HFFc6 (cell line): ENCODE measurements around the gene AHDC1. TPM values are rescaled to one million over a fixed set of nuclear protein-coding genes. Genes with fewer than 3 reads are reported as not detected.
A peak's percentile ranks its signal among the peaks of the same experiment; 100 is the strongest.

Experiments
- DNase-seq: peaks from one replicate; pipeline ENCODE4 v3.0.0-alpha.2; 2018
- H3K27ac Mint-ChIP-seq: 2 replicates; pipeline ENCODE4 v1.8.0; 2020; ENCODE audit warnings: mild to moderate bottlenecking, mixed read lengths
- H3K27me3 Mint-ChIP-seq: 2 replicates; pipeline ENCODE4 v1.8.0; 2021; ENCODE audit warnings: mild to moderate bottlenecking, moderate library complexity, mixed read lengths; ENCODE audit not compliant: insufficient read depth
- H3K36me3 Mint-ChIP-seq: 2 replicates; pipeline ENCODE4 v1.8.0; 2021; ENCODE audit warnings: low read depth, mixed read lengths
- H3K4me1 Mint-ChIP-seq: 2 replicates; pipeline ENCODE4 v1.8.0; 2020; ENCODE audit warnings: low read depth, mixed read lengths
- H3K4me3 Mint-ChIP-seq: 2 replicates; pipeline ENCODE4 v1.8.0; 2020; ENCODE audit warnings: mild to moderate bottlenecking, moderate library complexity, mixed read lengths
- H3K9me3 Mint-ChIP-seq: 2 replicates; pipeline ENCODE4 v1.8.0; 2020; ENCODE audit warnings: mild to moderate bottlenecking, mixed read lengths
- total RNA-seq, 6 experiments: library from RNA; stranded (reverse); fragmentation: NEBNext Ultra II Directional; extraction: Animal tissue kit (Norgen Biotek cat#: 25700); gene quantifications; 2 replicates in 1 of 6; 3 replicates in 5 of 6; pipeline ENCODE4 v1.2.3, GENCODE V29; 2021
- TF ChIP-seq, protein P1 (sequence below): fragments of 200-600 bp; sonication (generic); IDR thresholded peaks from 2 replicates; pipeline ENCODE4 v1.5.0; 2021; ENCODE audit warnings: antibody characterized with exemption, mild to moderate bottlenecking

The AHDC1 gene
- total RNA-seq, 6 experiments from 2014 or later, result 30.7 to 53.2 (median 34.7) TPM

GRCh38 chr1:27548136-27548853 lies 55.6 kb downstream of the AHDC1 start:
- H3K4me1 Mint-ChIP-seq, result peaks cover 40% of the 10 kb centered on the region

DNA sequence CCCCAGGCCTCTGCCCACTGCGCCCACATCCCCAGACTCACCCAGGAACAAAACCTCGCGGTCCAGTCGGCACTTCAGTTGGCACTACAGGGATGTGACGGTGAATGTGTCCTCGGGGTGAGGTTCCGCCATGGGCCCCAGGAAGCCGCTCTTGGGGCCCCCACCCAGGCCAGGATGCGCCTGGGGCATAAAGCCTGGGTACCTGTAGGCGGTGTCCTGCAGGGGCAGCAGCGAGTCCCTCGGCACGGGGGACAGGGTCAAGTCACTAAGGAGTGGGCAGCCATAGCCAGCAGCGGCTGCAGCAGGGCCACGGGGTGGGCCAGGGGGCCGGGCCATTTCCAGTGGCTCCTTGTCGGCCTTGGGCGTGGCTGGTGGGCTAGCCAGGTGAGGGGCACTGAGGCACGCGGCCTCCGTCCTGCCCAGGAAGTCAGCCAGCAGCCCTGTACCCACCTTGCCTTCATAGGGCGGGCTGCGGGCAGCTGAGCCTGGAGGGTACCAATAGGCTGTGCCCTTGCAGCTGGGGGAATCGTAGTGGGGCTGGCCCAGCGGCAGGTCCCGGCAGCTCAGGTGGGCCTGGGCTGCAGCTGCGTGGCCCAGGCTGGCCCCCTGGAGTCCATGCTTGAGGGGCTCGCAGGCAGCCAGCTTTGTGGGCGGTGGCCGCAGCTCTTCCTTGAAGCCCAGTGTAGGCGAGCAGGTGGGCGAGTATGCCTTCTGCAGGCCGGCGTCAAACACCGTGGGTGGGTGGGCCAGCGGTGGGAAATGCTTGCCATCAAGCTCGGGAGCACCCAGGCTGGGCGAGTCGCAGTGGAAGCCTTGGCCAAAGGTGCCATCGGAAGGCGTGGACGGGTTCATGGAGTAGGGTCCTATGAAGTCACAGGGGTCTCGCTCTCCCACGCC lies 56.5 kb downstream of the AHDC1 start:
- Mint-ChIP-seq H3K9me3 (no peaks in the 10 kb centered on the region), H3K27me3 (peaks cover 10% of the 10 kb centered on the region), H3K36me3 (peaks cover 22% of the 10 kb centered on the region), H3K4me1 (peaks cover 48% of the 10 kb centered on the region), H3K27ac (no peak overlapping the region), H3K4me3 (no peak overlapping the region)
- TF ChIP-seq, protein P1, sequence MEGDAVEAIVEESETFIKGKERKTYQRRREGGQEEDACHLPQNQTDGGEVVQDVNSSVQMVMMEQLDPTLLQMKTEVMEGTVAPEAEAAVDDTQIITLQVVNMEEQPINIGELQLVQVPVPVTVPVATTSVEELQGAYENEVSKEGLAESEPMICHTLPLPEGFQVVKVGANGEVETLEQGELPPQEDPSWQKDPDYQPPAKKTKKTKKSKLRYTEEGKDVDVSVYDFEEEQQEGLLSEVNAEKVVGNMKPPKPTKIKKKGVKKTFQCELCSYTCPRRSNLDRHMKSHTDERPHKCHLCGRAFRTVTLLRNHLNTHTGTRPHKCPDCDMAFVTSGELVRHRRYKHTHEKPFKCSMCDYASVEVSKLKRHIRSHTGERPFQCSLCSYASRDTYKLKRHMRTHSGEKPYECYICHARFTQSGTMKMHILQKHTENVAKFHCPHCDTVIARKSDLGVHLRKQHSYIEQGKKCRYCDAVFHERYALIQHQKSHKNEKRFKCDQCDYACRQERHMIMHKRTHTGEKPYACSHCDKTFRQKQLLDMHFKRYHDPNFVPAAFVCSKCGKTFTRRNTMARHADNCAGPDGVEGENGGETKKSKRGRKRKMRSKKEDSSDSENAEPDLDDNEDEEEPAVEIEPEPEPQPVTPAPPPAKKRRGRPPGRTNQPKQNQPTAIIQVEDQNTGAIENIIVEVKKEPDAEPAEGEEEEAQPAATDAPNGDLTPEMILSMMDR, result peak; percentile 54; the same call in 1 of the 2 replicates
- DNase-seq, result no peak

More at GRCh38 chr1:27548136-27548853, 55.6 kb downstream of the AHDC1 start:
- Mint-ChIP-seq H3K27ac (peak overlapping the region; percentile 52; the same call in 1 of the 2 replicates), H3K4me3 (no peak overlapping the region), H3K9me3 (no peaks in the 10 kb centered on the region), H3K36me3 (peaks cover 18% of the 10 kb centered on the region), H3K27me3 (peaks cover 10% of the 10 kb centered on the region)
- TF ChIP-seq, protein P1, result no peak
- DNase-seq, result no peak

GRCh38 chr1:27545876-27546275 lies 58.1 kb downstream of the AHDC1 start:
- DNase-seq, result no peak
- Mint-ChIP-seq H3K27ac (peak overlapping the region; percentile 61), H3K4me1 (peaks cover 59% of the 10 kb centered on the region)

DNA sequence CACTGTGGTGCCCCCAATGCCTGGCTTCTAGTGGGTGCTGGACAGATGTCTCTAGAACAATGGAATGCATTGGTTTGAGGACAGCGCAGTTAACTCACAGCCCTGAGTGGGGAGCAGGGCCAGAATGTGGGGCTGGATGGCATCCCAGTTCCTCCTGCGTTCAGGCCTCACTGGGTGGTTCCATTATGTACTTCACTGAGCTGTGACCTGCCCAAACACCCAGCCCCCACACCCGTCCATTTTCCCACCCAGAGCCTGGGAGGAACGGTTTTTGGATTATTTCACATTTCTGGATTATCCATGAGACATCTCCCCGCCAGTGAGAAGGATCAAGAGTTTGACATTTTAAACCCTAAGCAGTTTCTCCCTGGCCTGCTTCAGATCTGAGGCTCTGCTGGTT lies 58.7 kb downstream of the AHDC1 start:
- TF ChIP-seq, protein P1, result no peak
- no peak for DNase-seq
- Mint-ChIP-seq H3K4me3 (peak overlapping the region; percentile 49; the same call in 1 of the 2 replicates), H3K27me3 (peaks cover 12% of the 10 kb centered on the region), H3K9me3 (no peaks in the 10 kb centered on the region), H3K27ac (peak overlapping the region; percentile 97), H3K4me1 (peaks cover 65% of the 10 kb centered on the region), H3K36me3 (peaks cover 24% of the 10 kb centered on the region)

More at GRCh38 chr1:27545876-27546275, 58.1 kb downstream of the AHDC1 start:
- H3K9me3 Mint-ChIP-seq, result no peaks in the 10 kb centered on the region
- peaks cover 24% of the 10 kb centered on the region for H3K36me3 Mint-ChIP-seq
- TF ChIP-seq, protein P1, result no peak
- peaks cover 10% of the 10 kb centered on the region for H3K27me3 Mint-ChIP-seq
- H3K4me3 Mint-ChIP-seq, result no peak overlapping the region

- H3K4me3 Mint-ChIP-seq, result peak overlapping the region; percentile 49
- H3K36me3 Mint-ChIP-seq, result peaks cover 26% of the 10 kb centered on the region
- TF ChIP-seq, protein P1, result no peak
- peaks cover 14% of the 10 kb centered on the region for H3K27me3 Mint-ChIP-seq
- H3K27ac Mint-ChIP-seq, result peak overlapping the region; percentile 97
- peaks cover under 1% of the 10 kb centered on the region; the same call in 1 of the 2 replicates for H3K9me3 Mint-ChIP-seq
- DNase-seq, result no peak
- peaks cover 70% of the 10 kb centered on the region for H3K4me1 Mint-ChIP-seq
Observed at GRCh38 chr1:27544834-27545233, 59.1 kb downstream of the AHDC1 start.
